NCI-H1694 (cell line): ENCODE measurements around the gene ZNRF1.
"Not testable (repeated sequence)": the region's sequence is repeated elsewhere in the genome, so short reads cannot be mapped to it uniquely, and the experiment has no call there.

Experiments used
- DNase-seq: peaks from one replicate; lab custom pipeline; 2025; lab: John Stamatoyannopoulos, UW

Gene ZNRF1

DNA sequence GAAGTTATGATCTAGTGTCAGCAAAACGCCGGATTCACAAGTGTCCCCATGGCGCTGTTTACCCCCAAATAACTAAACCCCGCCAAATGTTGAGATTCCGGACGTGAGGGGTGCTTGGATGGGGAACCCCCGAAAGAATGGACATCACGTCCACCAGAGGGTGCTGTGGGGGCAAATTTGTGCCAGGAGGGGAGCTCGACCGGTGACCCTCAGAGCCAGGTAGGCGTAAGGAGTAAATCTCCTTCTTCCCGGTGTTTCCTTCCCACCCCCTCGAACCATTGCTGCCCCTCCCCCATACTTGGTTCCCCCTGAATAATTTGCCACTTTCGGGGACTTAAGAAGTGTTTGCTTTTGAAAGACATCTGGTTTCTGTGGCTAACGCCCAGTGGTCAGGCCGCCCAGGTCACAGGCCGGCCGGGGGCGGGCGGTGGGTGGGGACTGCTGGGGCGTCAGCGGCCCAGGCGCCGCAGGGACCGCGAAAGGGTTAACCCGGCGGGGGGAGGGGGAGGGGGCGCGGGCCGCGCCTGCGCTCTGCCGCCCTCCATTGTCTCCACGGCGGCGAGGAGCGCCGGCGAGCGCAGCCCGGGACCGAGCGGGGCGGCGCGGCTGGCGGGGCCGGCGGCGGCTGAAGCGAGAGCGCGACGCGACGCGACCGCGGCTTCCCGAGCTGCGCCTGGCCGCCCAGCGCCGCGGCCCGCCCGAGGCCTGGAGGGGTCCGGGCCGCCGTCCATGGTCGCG is at the start of gene ZNRF1:
TSS of gene ZNRF1 (plus strand) at position 544 of the 738 bp plus-strand sequence. CDS start 648 bp downstream, outside the sequence.
- peak; percentile 22 for DNase-seq

DNA sequence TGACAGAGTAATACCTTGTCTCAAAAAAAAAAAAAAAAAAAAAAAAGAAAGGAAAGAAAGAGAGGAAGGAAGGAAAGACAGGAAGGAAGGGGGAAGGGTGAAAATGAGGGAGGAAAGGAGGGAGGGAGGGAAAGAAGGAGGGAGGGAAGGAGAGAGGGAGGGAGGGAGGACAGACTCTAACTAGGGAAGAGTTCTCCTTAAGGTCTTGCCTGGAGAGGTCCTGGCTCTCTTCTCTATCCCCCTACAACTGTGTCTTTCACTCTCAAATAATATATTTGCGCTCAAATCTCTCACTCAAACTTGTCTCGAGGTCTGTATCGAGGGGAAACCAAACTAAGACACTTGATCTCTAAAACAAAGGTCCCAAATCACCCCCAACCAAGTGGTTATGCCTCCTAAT is 49.5 kb upstream of the ZNRF1 start:
- no peak for DNase-seq

- DNase-seq, result no peak
These were observed 48.3 kb upstream of the ZNRF1 start for GRCh38 chr16:74950511-74950910.

GRCh38 chr16:74951206-74951605 is 47.6 kb upstream of the ZNRF1 start:
- no peak for DNase-seq

DNA sequence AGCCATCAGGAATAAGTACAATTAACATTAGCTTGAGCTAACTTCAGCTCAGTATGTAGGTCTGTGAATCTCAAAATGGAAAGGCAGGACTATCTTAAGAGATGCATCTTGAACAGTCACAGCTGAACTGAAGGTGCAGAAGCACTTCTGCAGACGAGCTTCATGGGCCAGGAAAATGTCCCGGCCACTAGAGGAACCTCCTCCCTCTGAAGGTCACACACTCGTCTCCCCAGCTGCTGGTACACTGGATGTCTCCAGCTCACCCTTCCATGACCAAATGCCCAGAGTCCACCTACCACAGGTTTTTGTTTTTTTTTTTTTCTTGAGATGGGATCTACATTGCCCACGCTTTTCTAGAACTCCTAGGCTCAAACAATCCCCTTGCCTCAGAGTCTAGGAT is 47.1 kb upstream of the ZNRF1 start:
- no peak for DNase-seq

GRCh38 chr16:74954763-74955162 is 44.1 kb upstream of the ZNRF1 start:
- DNase-seq, result no peak

DNA sequence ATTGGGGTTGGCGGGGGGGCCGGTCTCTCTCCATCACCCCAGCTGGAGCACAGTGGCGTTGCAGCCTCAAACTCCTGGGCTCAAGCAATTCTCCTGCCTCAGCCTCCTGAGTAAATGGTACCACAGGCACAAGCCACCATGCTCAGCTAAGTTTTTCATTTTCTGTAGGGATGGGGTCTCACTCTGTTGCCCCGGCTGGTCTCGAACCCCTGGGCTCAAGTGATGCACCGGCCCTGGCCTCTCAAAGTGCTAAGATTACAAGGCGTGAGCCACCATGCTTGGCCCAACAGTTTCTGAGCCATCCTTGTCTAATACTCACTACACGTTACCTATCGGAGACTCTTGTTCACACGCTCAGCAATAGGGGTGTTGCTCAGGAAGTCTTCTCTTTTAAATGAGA is 25.5 kb upstream of the ZNRF1 start:
- no peak for DNase-seq

GRCh38 chr16:74975591-74975990 is 23.2 kb upstream of the ZNRF1 start:
- DNase-seq, result no peak

DNA sequence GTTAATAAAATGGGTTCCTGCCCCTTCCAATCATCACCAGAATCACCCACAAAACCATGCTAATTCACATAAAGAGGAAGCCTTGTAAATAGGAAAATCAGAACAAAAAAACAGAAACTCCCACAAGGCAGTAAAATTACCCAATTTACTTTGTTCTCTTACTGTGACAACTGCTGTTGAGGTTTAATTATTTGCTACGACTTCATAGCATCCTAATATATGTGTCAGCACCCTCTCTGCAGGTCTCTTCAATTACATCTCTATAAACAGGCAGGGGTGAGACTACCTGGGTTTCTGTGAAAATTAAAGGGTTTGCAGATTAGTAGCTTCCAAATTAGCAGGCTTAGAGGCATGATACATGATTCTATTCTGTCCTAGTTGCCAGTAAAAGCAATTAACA is 16.6 kb upstream of the ZNRF1 start:
- DNase-seq, result no peak

DNA sequence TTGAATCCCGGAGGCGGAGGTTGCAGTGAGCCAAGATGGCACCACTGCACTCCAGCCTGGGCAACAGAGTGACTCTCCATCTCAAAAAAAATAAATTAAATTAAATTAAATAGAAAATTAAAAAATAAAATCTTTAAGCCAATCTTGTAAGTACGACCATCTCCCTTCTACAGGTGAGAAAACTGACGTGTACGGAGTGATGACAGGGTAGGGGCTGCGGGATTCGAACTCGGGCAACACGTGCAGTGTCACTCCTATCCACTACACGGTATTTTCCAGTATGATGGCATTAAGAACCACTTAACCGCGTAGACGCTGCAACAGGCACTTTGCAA is 14.7 kb upstream of the ZNRF1 start:
- DNase-seq, result no peak

DNA sequence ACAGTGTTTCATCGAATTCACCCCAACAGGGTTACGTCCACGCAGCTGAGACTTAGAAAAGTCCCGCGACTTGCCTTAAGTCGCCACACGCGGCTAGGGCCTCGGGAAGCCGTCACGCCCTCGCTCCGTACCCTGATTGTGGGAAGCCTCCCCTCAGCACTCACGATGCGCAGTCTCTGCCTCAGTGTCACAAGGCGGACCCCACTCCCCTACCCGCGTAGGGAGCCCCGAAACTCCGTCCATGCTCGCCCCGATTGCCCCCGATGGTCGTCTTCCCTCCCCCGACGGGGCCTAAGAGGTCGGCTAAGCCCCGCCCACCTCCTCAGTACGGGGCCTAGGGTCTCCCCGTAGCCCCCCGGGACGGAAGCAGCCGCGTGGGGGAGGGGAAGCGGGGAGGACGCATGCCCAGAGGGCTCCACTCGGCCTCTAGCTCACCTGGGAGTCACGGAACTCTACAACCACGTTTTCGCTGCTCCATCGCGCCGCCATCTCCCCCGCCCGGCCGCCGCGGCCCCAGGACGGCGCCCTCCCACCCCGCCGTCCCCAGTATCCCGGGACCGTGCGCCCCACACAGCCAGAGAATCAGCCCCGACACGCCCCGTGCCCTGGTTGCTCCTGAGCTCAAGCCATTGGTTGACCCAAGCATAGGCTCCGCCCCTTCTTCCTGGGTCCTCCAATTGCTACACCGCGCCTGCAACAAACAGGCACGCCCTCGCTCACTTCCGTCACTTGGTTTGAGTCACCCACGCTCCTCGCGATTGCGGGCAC is 14.1 kb upstream of the ZNRF1 start, which contains the start of gene WDR59:
TSS of gene WDR59 (minus strand) at position 595 of the 768 bp plus-strand sequence. CDS start at position 489, 106 bp downstream.
- DNase-seq, result peak; percentile 98

GRCh38 chr16:74987027-74987681 is 11.7 kb upstream of the ZNRF1 start:
- no peak for DNase-seq

GRCh38 chr16:74989864-74990263 is 9.0 kb upstream of the ZNRF1 start:
- DNase-seq, result not testable (repeated sequence)

DNA sequence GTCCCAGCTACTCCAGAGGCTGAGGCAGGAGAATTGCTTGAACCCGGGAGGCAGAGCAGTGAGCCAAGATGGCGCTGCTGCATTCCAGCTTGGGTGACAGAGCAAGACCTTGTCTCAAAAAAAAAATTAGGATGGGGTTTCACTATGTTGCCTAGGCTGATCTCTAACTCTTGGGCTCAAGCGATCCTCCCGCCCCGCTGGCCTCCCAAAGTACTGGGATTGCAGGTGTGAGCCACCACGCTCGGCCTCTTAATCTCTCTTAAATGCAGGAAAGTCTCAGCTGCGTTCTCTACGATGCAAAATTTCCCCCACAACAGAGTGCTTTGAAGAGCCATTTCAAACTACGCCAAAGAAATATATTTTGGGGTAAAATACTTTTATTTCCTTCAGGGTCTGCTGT is 8.0 kb upstream of the ZNRF1 start:
- no peak for DNase-seq

DNA sequence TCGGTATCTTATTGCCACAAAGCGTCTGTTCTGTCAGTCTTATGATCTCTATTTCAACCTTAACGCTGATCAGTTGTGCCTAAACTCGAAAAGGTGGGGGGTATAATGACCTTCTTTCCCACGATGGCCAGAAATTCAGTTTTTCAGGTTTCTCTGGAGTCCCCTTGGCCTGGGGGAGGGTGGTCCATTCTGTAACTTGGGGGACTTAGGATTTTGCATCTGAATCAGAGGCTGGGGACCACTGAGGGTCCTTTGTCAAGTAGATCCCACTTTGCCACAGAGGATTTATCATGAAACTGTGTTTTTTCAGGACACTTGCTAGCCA is 7.6 kb upstream of the ZNRF1 start:
- no peak for DNase-seq

DNA sequence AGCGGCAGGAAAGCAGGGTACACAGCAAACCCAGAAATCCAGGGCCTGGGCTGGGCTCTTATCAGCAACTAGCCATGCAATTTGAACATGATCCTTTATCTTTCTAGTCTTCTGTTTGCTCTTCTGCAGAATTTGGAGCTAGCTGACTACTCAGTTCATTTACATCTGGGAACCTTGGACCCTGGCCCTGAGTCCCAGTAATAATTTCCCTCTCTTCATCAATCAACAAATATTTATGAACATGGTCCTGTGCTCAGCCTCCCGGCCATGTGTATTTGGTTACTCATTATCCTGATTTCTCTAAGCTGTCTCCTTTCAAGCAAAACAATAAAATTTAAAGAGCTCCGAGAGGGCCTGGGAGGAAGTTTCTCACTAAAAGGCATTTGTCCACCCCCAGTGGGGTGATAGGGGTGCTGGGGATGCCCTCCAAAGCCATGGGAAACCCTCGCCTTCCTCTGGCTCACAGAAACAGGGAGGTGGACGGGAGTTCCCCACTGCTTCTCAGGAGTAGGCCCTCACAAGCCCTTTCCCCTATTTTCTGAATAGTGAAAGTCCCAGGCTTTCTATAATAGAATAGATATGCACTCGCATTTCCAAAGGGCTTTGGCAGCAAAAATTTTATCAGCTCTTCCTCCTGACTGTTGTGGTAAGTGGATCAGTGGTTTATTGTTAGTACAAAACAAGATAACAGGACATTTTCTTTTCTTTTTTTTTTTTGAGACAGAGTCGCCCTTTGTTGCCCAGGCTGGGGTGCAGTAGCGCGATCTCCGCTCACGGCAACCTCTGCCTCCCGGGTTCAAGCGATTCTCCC is 7.0 kb upstream of the ZNRF1 start:
- DNase-seq, result no peak

- DNase-seq, result no peak
These were observed 2.8 kb upstream of the ZNRF1 start for GRCh38 chr16:74995986-74996385.

- DNase-seq, result no peak
These were observed 1.8 kb upstream of the ZNRF1 start for GRCh38 chr16:74997042-74997491.

DNA sequence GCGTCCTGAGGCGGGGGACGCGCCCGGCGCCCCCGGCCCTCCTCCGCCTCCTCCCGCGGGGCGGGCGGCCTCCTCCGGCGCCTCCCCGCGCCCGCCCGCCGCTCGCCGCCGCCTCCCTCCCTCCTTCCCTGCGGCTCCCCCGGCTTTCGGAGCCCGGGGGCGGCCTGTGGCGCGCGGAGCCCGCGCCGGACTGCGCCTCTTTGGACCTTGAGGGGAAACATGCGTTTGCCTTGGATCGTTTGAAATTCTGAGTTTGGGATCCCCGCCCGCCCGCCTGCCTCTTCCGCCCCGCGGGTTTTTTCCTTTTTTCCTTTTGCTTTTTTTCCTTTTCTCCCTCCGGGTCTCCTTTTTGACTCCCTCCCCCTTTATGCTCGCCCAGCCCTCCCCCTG is 390 bp downstream of the ZNRF1 start:
- no peak for DNase-seq

DNA sequence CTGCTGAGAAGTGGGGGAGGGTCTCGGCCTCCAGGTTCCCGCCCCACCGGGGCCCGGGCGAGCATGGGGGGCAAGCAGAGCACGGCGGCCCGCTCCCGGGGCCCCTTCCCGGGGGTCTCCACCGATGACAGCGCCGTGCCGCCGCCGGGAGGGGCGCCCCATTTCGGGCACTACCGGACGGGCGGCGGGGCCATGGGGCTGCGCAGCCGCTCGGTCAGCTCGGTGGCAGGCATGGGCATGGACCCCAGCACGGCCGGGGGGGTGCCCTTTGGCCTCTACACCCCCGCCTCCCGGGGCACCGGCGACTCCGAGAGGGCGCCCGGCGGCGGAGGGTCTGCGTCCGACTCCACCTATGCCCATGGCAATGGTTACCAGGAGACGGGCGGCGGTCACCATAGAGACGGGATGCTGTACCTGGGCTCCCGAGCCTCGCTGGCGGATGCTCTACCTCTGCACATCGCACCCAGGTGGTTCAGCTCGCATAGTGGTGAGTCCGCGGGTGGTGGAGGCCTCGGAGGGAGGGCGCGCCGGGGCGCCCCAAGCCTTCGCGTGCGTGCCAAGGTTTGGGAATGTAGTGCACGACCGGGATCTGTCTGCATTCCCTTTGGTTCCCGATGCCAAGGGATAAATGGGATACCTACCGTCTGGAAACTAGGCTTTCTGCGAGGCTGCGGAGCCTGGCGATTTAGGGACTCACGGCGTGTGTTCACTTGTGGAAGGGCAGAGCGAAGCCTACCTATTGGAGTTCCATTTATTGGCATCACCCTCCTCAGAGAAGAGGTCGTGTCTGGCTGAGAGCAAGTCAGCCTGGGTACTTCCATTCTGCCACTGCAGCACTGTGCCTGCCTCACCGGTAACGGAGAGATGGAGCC is 1.0 kb downstream of the ZNRF1 start:
- no peak for DNase-seq

GRCh38 chr16:75000481-75001081 is 1.8 kb downstream of the ZNRF1 start:
- DNase-seq, result no peak
